H9 (cell line): Measurements from ENCODE around the gene CDH18. TPM values are rescaled to one million over a fixed set of nuclear protein-coding genes. Genes with fewer than 3 reads are reported as not detected.

Experiments
- DNase-seq: peaks from one replicate; pipeline ENCODE4 v3.0.0-alpha.2; 2017
- H2AFZ ChIP-seq: one replicate; pipeline ENCODE4 v1.6.1; 2013; ENCODE audit warnings: mild to moderate bottlenecking, low read length, control low read depth, moderate library complexity
- H2AK5ac ChIP-seq: 2 replicates; pipeline ENCODE4 v1.6.1; 2013; ENCODE audit warnings: low read length, control low read depth, mixed read lengths; ENCODE audit not compliant: insufficient read length
- H2BK120ac ChIP-seq: one replicate; pipeline ENCODE4 v1.6.1; 2013; ENCODE audit warnings: low read depth, mild to moderate bottlenecking, low read length, control low read depth, inconsistent platforms; ENCODE audit not compliant: poor library complexity, severe bottlenecking
- H2BK12ac ChIP-seq: 2 replicates; pipeline ENCODE4 v1.6.1; 2013; ENCODE audit warnings: low read length, control low read depth, mixed read lengths, low read depth; ENCODE audit not compliant: insufficient read length
- H2BK15ac ChIP-seq: 2 replicates; pipeline ENCODE4 v1.6.1; 2013; ENCODE audit warnings: low read depth, low read length, control low read depth
- H2BK20ac ChIP-seq: one replicate; pipeline ENCODE4 v1.6.1; 2013; ENCODE audit warnings: low read depth, mild to moderate bottlenecking, low read length, control low read depth, inconsistent platforms; ENCODE audit not compliant: poor library complexity, severe bottlenecking
- H2BK5ac ChIP-seq: 2 replicates; pipeline ENCODE4 v1.6.1; 2013; ENCODE audit warnings: low read length, control low read depth, mixed read lengths; ENCODE audit not compliant: insufficient read length
- H3K14ac ChIP-seq: 2 replicates; pipeline ENCODE4 v1.6.1; 2013; ENCODE audit warnings: low read length, control low read depth; ENCODE audit not compliant: insufficient read depth
- H3K18ac ChIP-seq: 2 replicates; pipeline ENCODE4 v1.6.1; 2013; ENCODE audit warnings: low read depth, mild to moderate bottlenecking, mixed read lengths, low read length, control low read depth; ENCODE audit not compliant: insufficient read length
- H3K23ac ChIP-seq: 2 replicates; pipeline ENCODE4 v1.6.1; 2013; ENCODE audit warnings: low read length, control low read depth, mixed read lengths, low read depth; ENCODE audit not compliant: insufficient read length
- H3K23me2 ChIP-seq: 2 replicates; pipeline ENCODE4 v1.6.1; 2013; ENCODE audit warnings: low read depth, mild to moderate bottlenecking, mixed read lengths, low read length, control low read depth; ENCODE audit not compliant: insufficient read length, poor library complexity, severe bottlenecking
- H3K27ac ChIP-seq: 2 replicates; pipeline ENCODE4 v1.5.1; 2013; ENCODE audit warnings: low read length, control low read depth, mixed read lengths, low read depth; ENCODE audit not compliant: insufficient read length
- H3K27me3 ChIP-seq: 2 replicates; pipeline ENCODE4 v1.6.1; 2013; ENCODE audit warnings: low read length, control low read depth, inconsistent platforms; ENCODE audit not compliant: insufficient read depth
- H3K4ac ChIP-seq: 2 replicates; pipeline ENCODE4 v1.6.1; 2013; ENCODE audit warnings: low read depth, mild to moderate bottlenecking, control low read depth, inconsistent platforms, low read length, moderate library complexity
- H3K4me1 ChIP-seq: 2 replicates; pipeline ENCODE4 v1.6.1; 2013; ENCODE audit warnings: low read length, control low read depth, inconsistent platforms; ENCODE audit not compliant: insufficient read depth
- H3K4me2 ChIP-seq: 2 replicates; pipeline ENCODE4 v1.6.1; 2013; ENCODE audit warnings: low read length, control low read depth, mixed read lengths; ENCODE audit not compliant: insufficient read length, insufficient read depth
- H3K56ac ChIP-seq: 2 replicates; pipeline ENCODE4 v1.6.1; 2013; ENCODE audit warnings: low read depth, mild to moderate bottlenecking, mixed read lengths, low read length, control low read depth; ENCODE audit not compliant: insufficient read length
- H3K79me1 ChIP-seq: 2 replicates; pipeline ENCODE4 v1.6.1; 2013; ENCODE audit warnings: low read depth, mild to moderate bottlenecking, moderate library complexity, low read length, control low read depth, inconsistent platforms; ENCODE audit not compliant: insufficient read depth, poor library complexity, severe bottlenecking
- H3K79me2 ChIP-seq: 2 replicates; pipeline ENCODE4 v1.6.1; 2013; ENCODE audit warnings: low read length, control low read depth, inconsistent platforms; ENCODE audit not compliant: insufficient read depth
- H3K9ac ChIP-seq: 2 replicates; pipeline ENCODE4 v1.6.1; 2013; ENCODE audit warnings: low read length, control low read depth, mixed read lengths; ENCODE audit not compliant: insufficient read length; ENCODE audit errors: extremely low read depth
- H3K9me3 ChIP-seq: one replicate; pipeline ENCODE4 v1.6.1; 2013; ENCODE audit warnings: low read depth, low read length, inconsistent platforms; ENCODE audit not compliant: control insufficient read depth
- H3T11ph ChIP-seq: one replicate; pipeline ENCODE4 v1.6.1; 2013; ENCODE audit warnings: mild to moderate bottlenecking, low read length, control low read depth, inconsistent platforms
- H4K20me1 ChIP-seq: one replicate; pipeline ENCODE4 v1.6.1; 2013; ENCODE audit not compliant: control insufficient read depth, insufficient read length, insufficient read depth
- H4K5ac ChIP-seq: 2 replicates; pipeline ENCODE4 v1.6.1; 2013; ENCODE audit warnings: low read depth, mild to moderate bottlenecking, mixed read lengths, low read length, control low read depth; ENCODE audit not compliant: insufficient read length
- H4K8ac ChIP-seq: replicated peaks from 2 replicates; pipeline ENCODE4 v1.6.1; 2013; ENCODE audit warnings: low read length, control low read depth, mixed read lengths, low read depth; ENCODE audit not compliant: insufficient read length
- H4K91ac ChIP-seq: 2 replicates; pipeline ENCODE4 v1.6.1; 2013; ENCODE audit warnings: low read depth, mild to moderate bottlenecking, moderate library complexity, mixed read lengths, low read length, control low read depth; ENCODE audit not compliant: insufficient read length
- H3K27ac Mint-ChIP-seq, 3 experiments: 2 replicates in 2 of 3; 3 replicates in 1 of 3; pipeline ENCODE4 v1.8.0; 2020 to 2021; ENCODE audit warnings: mixed read lengths in 3 of 3, mild to moderate bottlenecking in 1 of 3, moderate library complexity in 1 of 3
- H3K27me3 Mint-ChIP-seq: 2 replicates; pipeline ENCODE4 v1.8.0; 2021; ENCODE audit warnings: low read depth, mild to moderate bottlenecking, moderate library complexity, mixed read lengths
- H3K36me3 Mint-ChIP-seq, 3 experiments: 2 replicates in 2 of 3; 3 replicates in 1 of 3; pipeline ENCODE4 v1.8.0; 2020 to 2021; ENCODE audit warnings: low read depth in 3 of 3, mixed read lengths in 3 of 3; ENCODE audit not compliant: insufficient read depth in 1 of 3
- H3K4me1 Mint-ChIP-seq, 2 experiments: 2 replicates each; pipeline ENCODE4 v1.8.0; 2020; ENCODE audit warnings: mixed read lengths in 2 of 2
- H3K4me3 Mint-ChIP-seq, 2 experiments: 2 replicates in 1 of 2; 3 replicates in 1 of 2; pipeline ENCODE4 v1.8.0; 2020 to 2021; ENCODE audit warnings: mild to moderate bottlenecking in 2 of 2, mixed read lengths in 2 of 2, moderate library complexity in 1 of 2
- H3K9me3 Mint-ChIP-seq, 2 experiments: 2 replicates in 1 of 2; 3 replicates in 1 of 2; pipeline ENCODE4 v1.8.0; 2020; ENCODE audit warnings: mild to moderate bottlenecking in 2 of 2, mixed read lengths in 2 of 2, moderate library complexity in 1 of 2
- CTCF ChIP-seq: fragments of 200-600 bp; sonication (generic); conservative IDR thresholded peaks from 3 replicates; pipeline ENCODE4 v1.8.0; 2021; ENCODE audit warnings: antibody characterized with exemption, mild to moderate bottlenecking
- WGBS: extraction: QIAGEN DNeasy Blood & Tissue Kit; methylation state at CpG from one replicate; pipeline ENCODE4 v1.1.7; 2013; ENCODE audit warnings: missing lambda C conversion rate, low lambda C conversion rate, mixed read lengths; ENCODE audit not compliant: insufficient read length; ENCODE audit errors: extremely low coverage; 5-methylcytosine and 5-hydroxymethylcytosine counted together
- total RNA-seq: library from RNA; stranded (reverse); gene quantifications from 2 replicates; pipeline ENCODE4 v1.2.1, GENCODE V29; 2021

CDH18 gene
- total RNA-seq, 1 experiment from 2014 or later = not detected

GRCh38 chr5:19608444-19609002 lies 379.5 kb downstream of the CDH18 start:
- H3K4me2 ChIP-seq = no peak overlapping the region

More at GRCh38 chr5:19608444-19609002, 379.5 kb downstream of the CDH18 start:
- H3T11ph ChIP-seq = no peak overlapping the region
- H3K18ac ChIP-seq = no peak overlapping the region
- no peak overlapping the region for H2BK15ac ChIP-seq
- H2AFZ ChIP-seq = no peak overlapping the region
- H3K9me3 Mint-ChIP-seq = no peaks in the 10 kb centered on the region
- no peak overlapping the region for H3K23ac ChIP-seq
- TF ChIP-seq CTCF = peak; percentile 47; the same call in 2 of the 3 replicates
- H3K9ac ChIP-seq = no peak overlapping the region
- H2BK5ac ChIP-seq = no peak overlapping the region
- no peak overlapping the region for H3K4ac ChIP-seq
- H2AK5ac ChIP-seq = no peak overlapping the region
- H3K4me1 ChIP-seq = no peaks in the 10 kb centered on the region
- no peaks in the 10 kb centered on the region for H4K20me1 ChIP-seq
- WGBS = no CpG with 5 or more reads among the region's 1 CpG
- H3K27me3 ChIP-seq = no peaks in the 10 kb centered on the region
- H3K56ac ChIP-seq = no peak overlapping the region
- no peaks in the 10 kb centered on the region for H3K23me2 ChIP-seq
- no peak overlapping the region for H3K27ac ChIP-seq
- no peak overlapping the region for H4K8ac ChIP-seq
- H3K9me3 ChIP-seq = no peaks in the 10 kb centered on the region
- no peaks in the 10 kb centered on the region for H3K79me2 ChIP-seq
- peaks cover 3 to 5% of the 10 kb centered on the region in 2 experiments; a peak in 1 of 4 replicates for H3K4me1 Mint-ChIP-seq
- H4K5ac ChIP-seq = no peak overlapping the region
- no peaks in the 10 kb centered on the region for H3K79me1 ChIP-seq
- H2BK20ac ChIP-seq = no peak overlapping the region
- no peak overlapping the region for H2BK12ac ChIP-seq
- no peaks in the 10 kb centered on the region for H3K27me3 Mint-ChIP-seq
- H3K14ac ChIP-seq = no peak overlapping the region
- H3K27ac Mint-ChIP-seq = no peak overlapping the region
- H2BK120ac ChIP-seq = no peak overlapping the region
- no peak for DNase-seq
- H3K4me3 Mint-ChIP-seq = no peak overlapping the region
- no peaks in the 10 kb centered on the region for H3K36me3 Mint-ChIP-seq
- H4K91ac ChIP-seq = no peak overlapping the region
